GM21786 (cell line): Measurements from ENCODE around the gene ASPHD1.
"Not testable (repeated sequence)": the region's sequence is repeated elsewhere in the genome, so short reads cannot be mapped to it uniquely, and the experiment has no call there.

Experiments used
- ATAC-seq: cut with Tn5 transposase; IDR thresholded peaks from one replicate; pipeline ENCODE4 v1.9.1; 2021; ENCODE audit not compliant: unreplicated experiment

The ASPHD1 gene

DNA sequence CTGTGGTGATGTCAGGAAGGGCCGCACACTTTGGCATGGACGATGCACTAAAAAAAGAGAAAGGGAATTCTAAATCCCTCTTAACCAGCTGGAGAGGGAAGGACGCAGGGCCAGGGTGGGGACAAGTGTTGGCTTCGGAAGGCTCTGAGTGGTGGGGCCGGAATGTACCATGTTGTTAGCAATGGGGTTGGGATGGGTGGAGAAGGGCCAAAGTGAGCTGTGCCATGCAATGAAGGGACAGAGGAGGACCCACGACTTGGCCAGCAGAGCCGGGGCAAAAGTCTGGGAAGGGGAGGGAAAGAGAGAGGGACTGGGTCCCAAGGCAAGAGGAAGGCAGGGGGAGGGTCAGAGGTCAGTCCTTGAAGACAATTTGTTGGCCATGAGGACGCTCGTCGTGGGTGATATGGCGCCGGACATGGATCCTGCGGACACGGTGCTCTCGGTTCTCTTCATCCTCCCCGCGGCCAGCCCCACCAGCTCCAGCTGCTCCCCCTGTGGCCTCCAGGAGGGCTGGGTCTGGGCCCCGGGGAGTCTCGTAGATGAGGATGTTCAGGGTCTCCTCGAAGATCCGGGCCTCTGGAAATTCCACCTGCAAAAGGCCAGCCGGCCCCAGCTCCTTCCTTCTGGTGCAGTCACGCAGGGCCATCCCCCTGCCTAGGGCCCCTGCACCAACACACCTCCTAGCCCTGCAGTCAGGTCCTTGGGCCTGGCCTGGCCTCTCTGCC, 6.4 kb downstream of the ASPHD1 start:
- ATAC-seq, result no peak

- no peak for ATAC-seq
Observed at GRCh38 chr16:29907973-29908372, 7.7 kb downstream of the ASPHD1 start.

DNA sequence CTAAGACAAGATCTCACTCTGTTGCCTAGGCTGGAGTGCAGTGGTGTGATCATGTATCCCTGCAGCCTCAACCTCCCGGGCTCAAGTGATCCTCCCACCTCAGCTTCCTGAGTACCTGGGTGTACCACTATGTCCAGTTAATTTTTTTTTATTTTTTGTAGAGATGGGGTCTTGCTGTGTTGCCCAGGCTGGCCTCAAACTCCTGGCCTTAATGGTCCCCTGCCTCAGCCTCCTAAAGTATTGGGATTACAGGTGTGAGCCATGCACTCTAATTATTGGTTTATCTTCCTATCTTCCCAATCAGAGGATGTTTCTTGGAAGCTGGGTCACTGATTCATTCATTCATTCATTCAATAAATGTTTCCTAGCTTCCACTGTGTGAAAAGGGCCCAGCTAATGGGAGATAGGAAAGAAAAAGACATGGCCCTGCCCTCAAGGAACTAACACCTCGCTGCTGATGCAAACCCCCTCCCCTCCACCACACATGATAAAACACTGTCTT, 8.5 kb downstream of the ASPHD1 start:
- no peak for ATAC-seq

DNA sequence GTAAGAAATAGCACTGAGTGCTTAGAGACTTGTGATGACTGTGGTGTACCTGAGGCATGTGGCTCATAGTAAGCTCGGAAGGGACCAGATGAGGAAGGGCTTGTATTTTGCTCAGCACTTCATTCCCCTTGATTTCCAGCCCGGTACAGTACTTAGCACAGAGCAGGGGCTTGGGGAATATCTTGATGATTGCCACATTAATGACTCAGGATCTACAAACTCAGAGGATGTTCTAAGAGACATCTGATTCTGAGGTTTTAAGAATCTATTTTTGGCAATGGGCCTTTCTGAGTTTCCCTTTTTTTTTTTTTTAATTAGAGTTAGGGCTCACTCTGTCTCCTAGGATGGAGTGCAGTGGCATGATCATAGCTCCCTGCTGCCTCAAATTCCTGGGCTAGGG, 9.1 kb downstream of the ASPHD1 start:
- no peak for ATAC-seq

GRCh38 chr16:29909851-29910250, 9.6 kb downstream of the ASPHD1 start:
- not testable (repeated sequence) for ATAC-seq

- no peak for ATAC-seq
Observed at GRCh38 chr16:29910819-29911675, 10.8 kb downstream of the ASPHD1 start.

- no peak for ATAC-seq
Observed at GRCh38 chr16:29911676-29912010, 11.4 kb downstream of the ASPHD1 start.

DNA sequence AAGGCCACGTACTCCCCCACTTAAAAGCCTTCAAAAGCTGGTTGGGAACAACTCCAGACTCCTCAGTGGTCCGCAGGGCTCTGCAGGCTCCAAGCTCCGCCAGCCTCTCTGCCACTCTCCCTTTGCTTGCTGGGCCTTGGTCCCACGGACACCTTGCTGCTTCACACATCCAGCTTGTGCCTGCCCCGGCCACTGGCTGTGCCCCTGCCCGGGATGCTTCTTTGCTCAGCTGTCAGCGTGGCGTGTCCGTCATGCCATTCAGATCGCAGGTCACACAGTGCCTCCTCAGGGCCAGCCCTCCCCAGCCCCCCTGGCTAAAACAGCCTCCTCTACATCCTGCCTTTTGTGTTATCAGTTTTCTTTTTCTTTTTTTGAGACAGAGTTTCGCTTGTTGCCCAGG, 11.8 kb downstream of the ASPHD1 start:
- ATAC-seq, result no peak

DNA sequence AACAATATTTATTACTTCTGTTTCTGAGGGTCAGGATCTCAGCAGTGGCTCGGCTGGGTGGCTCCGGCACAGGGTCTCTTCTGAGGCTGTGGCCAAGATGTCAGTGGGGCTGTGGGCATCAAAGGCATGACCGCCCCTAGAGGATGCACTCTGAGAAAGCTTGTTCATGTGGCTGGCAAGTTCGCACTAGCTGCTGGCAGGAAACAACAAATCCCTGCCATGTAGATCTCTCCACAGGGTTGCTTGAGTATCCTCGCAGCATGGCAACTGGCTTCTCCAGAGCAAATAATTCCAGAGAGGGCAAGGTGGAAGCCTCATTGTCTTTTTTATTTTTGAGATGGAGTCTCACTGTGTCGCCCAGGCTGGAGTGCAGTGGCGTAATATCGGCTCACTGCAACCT, 13.2 kb downstream of the ASPHD1 start:
- no peak for ATAC-seq

DNA sequence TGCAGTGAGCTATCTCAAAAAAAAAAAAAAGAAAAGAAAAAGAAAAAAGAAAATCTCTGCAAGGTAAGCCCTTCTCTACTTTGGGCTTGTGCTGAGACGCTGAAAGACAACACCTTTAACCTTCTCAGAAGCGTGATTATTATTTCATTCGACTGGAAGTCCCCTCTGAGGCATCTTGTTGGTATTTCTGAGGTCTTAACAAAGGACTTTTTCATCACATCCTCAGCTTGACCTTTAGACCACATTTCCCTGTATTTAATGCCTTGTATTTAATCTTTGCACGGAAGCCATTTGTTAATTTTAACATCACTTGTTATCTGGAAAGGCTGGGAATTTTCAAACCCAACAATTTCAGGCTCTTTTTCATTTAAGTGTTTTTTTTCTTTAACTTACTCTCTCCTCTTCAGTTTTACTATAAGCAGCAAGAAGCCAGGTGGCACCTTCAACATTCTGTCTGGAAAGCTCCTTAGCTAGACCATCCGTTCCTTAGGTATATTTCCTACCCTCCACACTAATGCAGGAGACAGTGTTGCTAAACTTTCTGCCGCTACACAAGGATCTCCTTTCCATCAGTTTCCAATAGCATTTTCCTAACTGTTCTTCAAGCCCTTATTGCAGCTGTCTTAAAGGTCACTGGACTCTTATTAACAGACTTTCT, 15.4 kb downstream of the ASPHD1 start:
- no peak for ATAC-seq

DNA sequence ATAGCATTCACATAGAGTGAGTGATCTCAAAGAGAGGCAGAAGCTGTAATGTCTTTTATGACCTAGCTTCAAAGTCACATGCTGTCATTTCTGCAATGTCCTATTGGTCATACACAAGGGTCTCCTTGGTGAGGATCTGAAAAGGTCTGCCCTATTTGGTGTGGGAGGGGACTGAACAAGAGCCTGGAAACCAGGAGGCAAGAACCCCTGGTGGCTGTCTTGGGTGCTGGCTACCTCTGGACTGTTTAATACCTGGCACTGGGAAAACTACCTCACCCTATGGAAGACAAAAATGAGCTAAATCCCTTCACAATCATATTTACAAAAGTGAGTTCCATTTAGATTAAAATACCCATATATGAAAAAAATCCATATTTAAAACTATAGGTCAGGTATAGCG, 16.7 kb downstream of the ASPHD1 start:
- ATAC-seq, result no peak

DNA sequence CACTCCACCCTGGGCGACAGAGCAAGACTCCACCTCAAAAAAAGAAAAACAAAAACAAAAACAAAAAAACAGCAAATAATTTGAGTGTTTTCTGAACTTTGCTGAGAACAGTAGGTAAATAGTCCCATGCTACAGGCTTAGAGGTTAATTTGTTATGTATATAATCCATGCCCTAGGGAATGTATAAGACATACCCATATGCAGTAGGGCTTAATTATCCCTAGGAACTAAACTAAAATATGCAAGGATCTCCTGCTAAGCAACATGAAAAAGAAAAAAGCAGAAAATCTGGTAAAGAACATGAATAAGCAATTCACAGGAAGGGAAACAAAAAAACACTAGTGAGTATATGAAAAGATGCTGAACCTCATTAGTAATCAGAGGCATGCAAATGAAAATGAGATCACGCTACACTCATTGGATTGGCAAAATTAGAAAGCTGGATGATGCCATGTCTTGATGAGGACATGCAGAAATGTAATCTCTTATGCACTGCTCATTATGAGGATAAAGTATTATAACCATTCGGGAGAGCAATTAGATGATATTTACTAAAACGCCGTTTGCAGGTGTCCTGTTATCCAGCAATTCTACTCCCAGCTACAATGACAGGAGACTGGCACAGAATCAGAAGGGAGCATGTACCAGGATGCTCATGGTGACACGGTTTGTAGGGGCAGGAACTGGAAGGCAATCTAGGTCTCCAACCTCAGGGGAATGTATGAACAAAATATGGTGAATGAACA, 20.2 kb downstream of the ASPHD1 start:
- no peak for ATAC-seq

DNA sequence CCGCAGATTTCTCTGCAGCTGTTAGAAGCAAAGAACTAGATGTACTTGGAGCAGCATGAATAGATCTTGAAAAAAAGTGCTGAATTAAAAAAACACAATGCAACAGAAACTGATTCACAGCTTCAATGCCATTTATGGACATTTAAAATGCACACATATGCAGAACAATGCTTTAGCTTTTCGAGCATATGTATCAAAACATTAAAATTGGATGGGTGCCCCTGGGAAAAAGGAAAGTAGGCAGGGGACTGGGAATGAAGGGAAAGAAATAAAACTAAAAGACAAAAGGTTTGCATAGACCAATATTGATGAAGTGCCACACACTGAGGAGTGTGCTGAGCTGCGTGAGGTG, 20.7 kb downstream of the ASPHD1 start:
- ATAC-seq, result no peak

DNA sequence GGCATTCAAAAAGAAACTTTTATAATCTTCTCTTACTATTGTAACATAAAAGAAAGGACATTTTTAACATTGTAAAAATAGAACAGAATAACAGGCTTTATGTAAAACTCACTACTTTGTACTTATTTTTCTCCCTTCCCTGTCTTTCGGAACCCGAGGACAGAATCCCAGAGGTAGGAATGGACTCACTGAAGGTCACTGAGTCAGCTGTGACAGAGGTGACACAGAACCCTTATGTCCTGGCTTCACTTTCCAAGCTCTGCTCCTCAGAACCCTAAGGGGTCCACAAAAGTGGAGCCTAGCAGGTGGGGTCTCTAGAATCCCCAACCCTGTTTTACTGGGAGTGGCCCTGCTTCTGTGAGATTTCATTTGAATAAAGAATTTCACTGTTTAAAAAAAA, 22.0 kb downstream of the ASPHD1 start:
- ATAC-seq, result no peak

- no peak for ATAC-seq
Observed at GRCh38 chr16:29922986-29923501, 22.8 kb downstream of the ASPHD1 start.

DNA sequence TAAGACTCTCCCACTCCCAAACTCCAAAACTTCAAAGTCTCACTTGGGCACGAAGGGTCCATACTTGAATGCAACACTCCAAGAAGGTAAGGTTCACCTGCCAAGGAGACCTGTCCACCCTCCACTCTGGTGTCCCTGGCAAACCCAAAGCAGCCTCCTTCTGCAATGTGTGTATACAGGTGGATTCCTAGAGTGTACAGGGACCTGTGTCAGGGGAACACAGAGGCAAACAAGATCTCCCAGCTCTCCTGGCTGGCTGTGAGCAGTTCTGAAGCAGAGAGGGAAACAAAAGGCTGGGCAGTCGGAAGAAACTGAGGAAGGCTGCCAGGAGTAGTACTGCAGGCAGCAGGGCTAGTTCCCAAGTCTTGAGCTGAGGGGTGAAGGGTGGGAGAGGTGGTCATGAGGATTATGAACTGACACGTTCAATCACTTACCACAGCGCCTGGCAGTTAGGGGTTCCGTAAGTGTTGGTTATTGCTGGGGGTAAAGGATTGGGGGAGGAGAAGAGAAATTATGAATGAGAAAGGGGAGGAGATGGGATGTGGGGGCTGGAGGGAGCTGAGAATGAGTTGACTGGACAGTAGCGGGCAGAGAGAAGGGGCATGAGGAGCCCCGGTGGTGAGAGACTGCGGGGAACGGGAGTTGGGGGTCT, 24.9 kb downstream of the ASPHD1 start:
- no peak for ATAC-seq

- peak; percentile 78 for ATAC-seq
Observed at GRCh38 chr16:29925781-29926710, 25.8 kb downstream of the ASPHD1 start, which contains the start of gene KCTD13. KCTD13 (minus strand) TSS chr16:29926226; CDS start chr16:29926033, 193 bp downstream.

DNA sequence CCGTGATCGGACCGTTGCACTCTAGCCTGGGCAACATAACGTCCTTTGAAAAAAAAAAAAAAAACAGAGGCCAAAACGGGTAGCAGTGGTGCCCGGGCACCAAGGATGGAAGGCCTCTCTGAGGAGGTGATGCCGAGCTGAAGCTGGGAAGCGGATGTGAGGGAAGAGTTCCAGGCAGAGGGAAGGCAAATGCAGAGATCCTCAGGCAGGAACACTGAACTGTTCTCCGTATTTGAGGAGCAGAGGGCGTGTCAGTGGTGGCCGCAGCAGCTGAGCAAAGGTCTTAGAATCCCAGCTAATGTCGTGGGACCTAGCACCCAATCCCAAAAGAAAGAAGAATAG, 26.4 kb downstream of the ASPHD1 start:
- no peak for ATAC-seq
